SK-N-SH treated with all-trans-retinoic acid at 6 μM for 48 hours (cell line): ENCODE measurements around the gene CRYL1.

Experiments
- ATAC-seq: fragments of 200-7000 bp; cut with Tn5 transposase; 3 replicates; pipeline ENCODE4 v1.9.1; 2020; ENCODE audit warnings: mild to moderate bottlenecking, moderate library complexity
- BACH2 ChIP-seq: fragments of 250-450 bp; sonication (Bioruptor Pico); IDR thresholded peaks from 2 replicates; pipeline ENCODE4 v1.9.0; 2021; ENCODE audit warnings: mild to moderate bottlenecking, borderline replicate concordance
- CSDC2 ChIP-seq: fragments of 250-450 bp; sonication (Bioruptor Pico); IDR thresholded peaks from 2 replicates; pipeline ENCODE4 v1.5.0; 2020; ENCODE audit warnings: mild to moderate bottlenecking, moderate library complexity
- CSRNP3 ChIP-seq: fragments of 250-450 bp; sonication (Bioruptor Pico); IDR thresholded peaks from 2 replicates; pipeline ENCODE4 v1.5.1; 2021; ENCODE audit warnings: mild to moderate bottlenecking, moderate library complexity
- ESRRG ChIP-seq: fragments of 250-450 bp; sonication (Bioruptor Pico); IDR thresholded peaks from 2 replicates; pipeline ENCODE4 v1.6.1; 2021; ENCODE audit warnings: mild to moderate bottlenecking
- GLIS3 ChIP-seq: fragments of 250-450 bp; sonication (Bioruptor Pico); IDR thresholded peaks from 2 replicates; pipeline ENCODE4 v1.5.0; 2020; ENCODE audit warnings: mild to moderate bottlenecking, moderate library complexity
- ISL1 ChIP-seq: fragments of 250-450 bp; sonication (Bioruptor Pico); IDR thresholded peaks from 2 replicates; pipeline ENCODE4 v2.1.2; 2022; ENCODE audit warnings: mild to moderate bottlenecking, moderate library complexity
- OSR1 ChIP-seq: fragments of 250-450 bp; sonication (Bioruptor Pico); IDR thresholded peaks from 2 replicates; pipeline ENCODE4 v1.8.0; 2022; ENCODE audit warnings: moderate library complexity, mild to moderate bottlenecking, inconsistent platforms
- PATZ1 ChIP-seq: fragments of 250-450 bp; sonication (Bioruptor Pico); IDR thresholded peaks from 2 replicates; pipeline ENCODE4 v1.8.0; 2020; ENCODE audit warnings: mild to moderate bottlenecking, moderate library complexity, borderline replicate concordance
- PPARA ChIP-seq: fragments of 250-450 bp; sonication (Bioruptor Pico); IDR thresholded peaks from 2 replicates; pipeline ENCODE4 v1.5.0; 2020; ENCODE audit warnings: mild to moderate bottlenecking, borderline replicate concordance
- SNAI2 ChIP-seq: fragments of 250-450 bp; sonication (Bioruptor Pico); IDR thresholded peaks from 2 replicates; pipeline ENCODE4 v1.5.0; 2020; ENCODE audit warnings: mild to moderate bottlenecking, moderate library complexity
- TCF4 ChIP-seq: fragments of 250-450 bp; sonication (Bioruptor Pico); IDR thresholded peaks from 2 replicates; pipeline ENCODE4 v1.8.0; 2021; ENCODE audit warnings: mild to moderate bottlenecking, moderate library complexity, borderline replicate concordance
- TOX ChIP-seq: fragments of 250-450 bp; sonication (Bioruptor Pico); IDR thresholded peaks from 2 replicates; pipeline ENCODE4 v1.8.0; 2021; ENCODE audit warnings: mild to moderate bottlenecking, moderate library complexity, borderline replicate concordance
- TSHZ2 ChIP-seq: fragments of 250-450 bp; sonication (Bioruptor Pico); IDR thresholded peaks from 2 replicates; pipeline ENCODE4 v1.5.0; 2020; ENCODE audit warnings: mild to moderate bottlenecking, moderate library complexity
- ZC3H10 ChIP-seq: fragments of 250-450 bp; sonication (Bioruptor Pico); IDR thresholded peaks from 2 replicates; pipeline ENCODE4 v1.5.1; 2021; ENCODE audit warnings: mild to moderate bottlenecking, moderate library complexity
- ZFP3 ChIP-seq: fragments of 250-450 bp; sonication (Bioruptor Pico); IDR thresholded peaks from 2 replicates; pipeline ENCODE4 v1.5.0; 2020; ENCODE audit warnings: mild to moderate bottlenecking, moderate library complexity
- ZFP30 ChIP-seq: fragments of 450-650 bp; formaldehyde crosslinking; IDR thresholded peaks from 2 replicates; pipeline ENCODE4 v1.5.0; 2022; ENCODE audit warnings: mild to moderate bottlenecking, moderate library complexity
- ZNF565 ChIP-seq: fragments of 450-650 bp; formaldehyde crosslinking; conservative IDR thresholded peaks from 2 replicates; pipeline ENCODE4 v1.5.0; 2020; ENCODE audit warnings: low read depth, mild to moderate bottlenecking, moderate library complexity
- ZNF8 ChIP-seq: fragments of 450-650 bp; formaldehyde crosslinking; IDR thresholded peaks from 2 replicates; pipeline ENCODE4 v1.5.0; 2020; ENCODE audit warnings: mild to moderate bottlenecking, moderate library complexity
- TF ChIP-seq, protein P1 (sequence below): fragments of 250-450 bp; sonication (Bioruptor Pico); IDR thresholded peaks from 2 replicates; pipeline ENCODE4 v1.8.0; 2021; ENCODE audit warnings: low read depth, mild to moderate bottlenecking, moderate library complexity, borderline replicate concordance

The CRYL1 gene

GRCh38 chr13:20431080-20431479 is 94.6 kb downstream of the CRYL1 start:
- ATAC-seq = no peak
- TF ChIP-seq ZC3H10 (CRISPR knock-in tag) = no peak
- TF ChIP-seq BACH2 (CRISPR knock-in tag) = no peak
- no peak for TF ChIP-seq PPARA (CRISPR knock-in tag)
- TF ChIP-seq CSDC2 (CRISPR knock-in tag) = no peak
- no peak for TF ChIP-seq ISL1 (CRISPR knock-in tag)
- no peak for TF ChIP-seq ZFP30 (CRISPR knock-in tag)
- no peak for TF ChIP-seq TCF4 (CRISPR knock-in tag)
- no peak for TF ChIP-seq TOX (CRISPR knock-in tag)
- TF ChIP-seq ESRRG (CRISPR knock-in tag) = no peak
- TF ChIP-seq TSHZ2 = no peak
- TF ChIP-seq, protein P1, sequence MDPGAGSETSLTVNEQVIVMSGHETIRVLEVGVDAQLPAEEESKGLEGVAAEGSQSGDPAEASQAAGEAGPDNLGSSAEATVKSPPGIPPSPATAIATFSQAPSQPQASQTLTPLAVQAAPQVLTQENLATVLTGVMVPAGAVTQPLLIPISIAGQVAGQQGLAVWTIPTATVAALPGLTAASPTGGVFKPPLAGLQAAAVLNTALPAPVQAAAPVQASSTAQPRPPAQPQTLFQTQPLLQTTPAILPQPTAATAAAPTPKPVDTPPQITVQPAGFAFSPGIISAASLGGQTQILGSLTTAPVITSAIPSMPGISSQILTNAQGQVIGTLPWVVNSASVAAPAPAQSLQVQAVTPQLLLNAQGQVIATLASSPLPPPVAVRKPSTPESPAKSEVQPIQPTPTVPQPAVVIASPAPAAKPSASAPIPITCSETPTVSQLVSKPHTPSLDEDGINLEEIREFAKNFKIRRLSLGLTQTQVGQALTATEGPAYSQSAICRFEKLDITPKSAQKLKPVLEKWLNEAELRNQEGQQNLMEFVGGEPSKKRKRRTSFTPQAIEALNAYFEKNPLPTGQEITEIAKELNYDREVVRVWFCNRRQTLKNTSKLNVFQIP (CRISPR knock-in tag) = no peak
- TF ChIP-seq, all 23 proteins: peak for 0

DNA sequence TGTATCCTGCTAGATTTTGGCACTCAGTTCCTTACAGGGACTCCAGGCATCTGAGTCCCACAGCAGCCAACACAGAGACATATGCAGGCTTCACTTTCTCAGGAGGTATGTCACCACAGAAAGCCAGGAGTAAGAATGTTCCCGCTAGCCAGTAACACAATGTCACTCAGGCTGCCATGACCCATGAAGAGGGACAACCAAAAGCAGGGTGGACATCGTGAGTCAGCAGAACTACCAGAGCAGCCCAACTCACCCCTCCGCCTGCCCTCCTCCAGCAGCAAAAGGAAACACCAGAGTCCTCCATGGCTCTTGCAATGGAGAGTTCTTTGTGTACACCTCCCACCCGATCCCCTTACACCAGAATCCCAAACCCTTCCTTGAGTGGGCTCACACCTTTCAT is 95.4 kb downstream of the CRYL1 start:
- ATAC-seq = no peak
- TF ChIP-seq BACH2 (CRISPR knock-in tag) (no peak), TCF4 (CRISPR knock-in tag) (no peak), OSR1 (CRISPR knock-in tag) (no peak), CSRNP3 (CRISPR knock-in tag) (no peak), TOX (CRISPR knock-in tag) (no peak), ZFP3 (CRISPR knock-in tag) (no peak), PATZ1 (CRISPR knock-in tag) (no peak), ZNF8 (no peak)

GRCh38 chr13:20429682-20430081 is 96.0 kb downstream of the CRYL1 start:
- no peak for ATAC-seq
- TF ChIP-seq ISL1 (CRISPR knock-in tag) (no peak), ZNF565 (CRISPR knock-in tag) (no peak), SNAI2 (CRISPR knock-in tag) (no peak), ZC3H10 (CRISPR knock-in tag) (no peak), GLIS3 (CRISPR knock-in tag) (no peak), PATZ1 (CRISPR knock-in tag) (no peak), ZNF8 (no peak), OSR1 (CRISPR knock-in tag) (no peak), TSHZ2 (no peak), TCF4 (CRISPR knock-in tag) (no peak)
- TF ChIP-seq, protein P1 (CRISPR knock-in tag) = no peak
- TF ChIP-seq, all 23 proteins: peak for 0
